HG03025 (cell line): Measurements from ENCODE around the gene POU6F1.
"Not testable (repeated sequence)": the region's sequence is repeated elsewhere in the genome, so short reads cannot be mapped to it uniquely, and the experiment has no call there.

Source experiments
- ATAC-seq: cut with Tn5 transposase; IDR thresholded peaks from one replicate; pipeline ENCODE4 v1.9.1; 2021; ENCODE audit warnings: mild to moderate bottlenecking, moderate library complexity; ENCODE audit not compliant: unreplicated experiment, low FRiP score

The POU6F1 gene, protein sequence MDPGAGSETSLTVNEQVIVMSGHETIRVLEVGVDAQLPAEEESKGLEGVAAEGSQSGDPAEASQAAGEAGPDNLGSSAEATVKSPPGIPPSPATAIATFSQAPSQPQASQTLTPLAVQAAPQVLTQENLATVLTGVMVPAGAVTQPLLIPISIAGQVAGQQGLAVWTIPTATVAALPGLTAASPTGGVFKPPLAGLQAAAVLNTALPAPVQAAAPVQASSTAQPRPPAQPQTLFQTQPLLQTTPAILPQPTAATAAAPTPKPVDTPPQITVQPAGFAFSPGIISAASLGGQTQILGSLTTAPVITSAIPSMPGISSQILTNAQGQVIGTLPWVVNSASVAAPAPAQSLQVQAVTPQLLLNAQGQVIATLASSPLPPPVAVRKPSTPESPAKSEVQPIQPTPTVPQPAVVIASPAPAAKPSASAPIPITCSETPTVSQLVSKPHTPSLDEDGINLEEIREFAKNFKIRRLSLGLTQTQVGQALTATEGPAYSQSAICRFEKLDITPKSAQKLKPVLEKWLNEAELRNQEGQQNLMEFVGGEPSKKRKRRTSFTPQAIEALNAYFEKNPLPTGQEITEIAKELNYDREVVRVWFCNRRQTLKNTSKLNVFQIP

GRCh38 chr12:51217968-51218606 is at the start of gene POU6F1:
Gene POU6F1, minus strand, starts transcription at chr12:51218062. Its CDS starts 11,226 bp downstream, at chr12:51206836.
- peak; percentile 51 for ATAC-seq

DNA sequence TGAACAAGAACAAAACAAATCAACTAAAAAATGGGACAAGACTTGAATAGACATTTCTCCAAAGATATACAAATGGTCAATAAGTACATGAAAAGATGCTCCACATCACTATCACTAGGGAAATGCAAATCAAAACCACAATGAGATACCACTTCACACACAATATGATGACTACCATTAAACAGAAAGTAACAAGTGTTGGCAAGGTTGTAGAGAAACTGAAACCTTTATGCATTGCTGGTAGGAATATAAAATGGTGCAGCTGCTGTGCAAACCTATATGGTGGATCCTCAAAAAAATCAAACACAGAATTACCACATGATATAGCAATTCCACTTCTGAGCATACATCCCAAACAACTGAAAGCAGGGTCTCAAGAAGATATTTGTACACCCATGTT is 47.2 kb upstream of the POU6F1 start:
- ATAC-seq = no peak

GRCh38 chr12:51264297-51264696 is 46.4 kb upstream of the POU6F1 start:
- no peak for ATAC-seq

- no peak for ATAC-seq
Observed at GRCh38 chr12:51263341-51263740, 45.5 kb upstream of the POU6F1 start.

GRCh38 chr12:51262758-51263177 is 44.9 kb upstream of the POU6F1 start:
- no peak for ATAC-seq

DNA sequence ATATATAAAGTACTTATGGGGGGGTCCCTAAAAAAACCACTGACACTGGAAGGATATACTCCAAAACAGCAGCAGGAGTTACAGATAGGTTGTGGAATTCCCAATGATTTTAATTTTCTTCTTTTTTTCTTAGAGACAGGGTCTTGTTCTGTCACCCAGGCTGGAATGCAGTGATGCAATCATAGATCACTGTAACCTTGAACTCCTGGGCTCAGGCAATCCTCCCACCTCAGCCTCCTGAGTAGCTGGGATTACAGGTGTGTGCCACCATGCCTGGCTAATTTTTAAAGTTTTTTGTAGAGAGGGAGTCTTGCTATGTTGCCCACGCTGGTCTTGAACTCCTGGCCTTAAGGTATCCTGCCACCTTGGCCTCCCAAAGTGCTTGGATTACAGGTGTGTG is 41.7 kb upstream of the POU6F1 start:
- not testable (repeated sequence) for ATAC-seq

GRCh38 chr12:51254536-51254935 is 36.7 kb upstream of the POU6F1 start:
- ATAC-seq = no peak

DNA sequence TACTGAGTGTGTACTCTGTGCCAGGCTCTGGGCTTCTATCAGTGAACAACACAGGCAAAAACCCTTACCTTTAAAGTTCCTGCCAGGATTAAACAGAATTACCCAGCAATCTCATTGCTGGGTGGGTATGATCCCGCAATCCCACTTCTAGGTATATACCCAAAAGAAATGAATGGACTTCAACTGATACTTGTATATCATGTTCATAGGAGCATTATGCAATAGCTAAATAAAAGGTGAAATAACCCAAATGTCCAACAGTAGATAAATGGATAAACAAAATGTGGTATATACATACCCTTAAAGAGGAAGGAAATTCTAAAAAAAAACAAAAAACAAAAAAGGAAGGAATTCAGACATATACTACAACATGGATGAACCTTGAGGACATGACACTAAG is 35.4 kb upstream of the POU6F1 start:
- no peak for ATAC-seq

GRCh38 chr12:51247523-51248206 is 29.8 kb upstream of the POU6F1 start:
- no peak for ATAC-seq

GRCh38 chr12:51246254-51246853 is 28.5 kb upstream of the POU6F1 start:
- no peak for ATAC-seq

DNA sequence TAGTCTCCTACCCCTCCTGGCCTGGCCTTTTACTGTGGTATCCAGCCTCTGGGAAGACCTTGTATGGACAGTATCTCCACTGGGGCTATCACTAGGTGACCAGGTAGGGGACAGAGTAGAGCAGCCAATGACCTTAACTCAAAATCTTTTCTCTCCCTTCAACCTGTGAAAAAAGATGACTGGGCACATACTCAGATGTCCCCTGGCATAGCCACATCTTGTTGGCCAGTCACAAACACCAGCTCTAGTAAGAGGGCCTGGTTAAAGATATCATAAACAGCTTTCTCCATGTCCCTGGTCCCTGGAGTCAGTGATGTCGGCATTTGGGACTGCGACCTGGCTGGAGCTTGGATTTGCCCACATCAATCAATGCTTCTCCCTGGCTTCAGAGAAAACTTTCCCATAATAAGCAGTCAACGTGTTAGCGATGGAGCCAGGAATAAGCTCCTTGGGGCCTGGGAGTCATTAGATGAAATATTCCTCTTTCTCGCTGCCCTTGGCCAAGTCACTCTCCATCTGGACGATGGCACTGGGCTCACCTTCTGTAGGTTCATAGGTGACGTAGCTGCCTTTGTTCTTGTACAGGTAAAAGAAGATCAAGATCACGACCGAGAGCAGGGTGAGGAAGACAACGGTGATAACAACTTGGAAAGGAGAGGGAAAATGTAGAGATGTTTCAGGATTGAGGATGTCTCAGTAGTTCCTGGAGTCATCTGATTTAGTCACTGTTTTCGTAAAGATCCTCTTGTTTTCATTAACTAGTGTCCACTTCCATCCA is 27.8 kb upstream of the POU6F1 start:
- ATAC-seq = no peak

- ATAC-seq = no peak
Observed at GRCh38 chr12:51244269-51244668, 26.4 kb upstream of the POU6F1 start.

DNA sequence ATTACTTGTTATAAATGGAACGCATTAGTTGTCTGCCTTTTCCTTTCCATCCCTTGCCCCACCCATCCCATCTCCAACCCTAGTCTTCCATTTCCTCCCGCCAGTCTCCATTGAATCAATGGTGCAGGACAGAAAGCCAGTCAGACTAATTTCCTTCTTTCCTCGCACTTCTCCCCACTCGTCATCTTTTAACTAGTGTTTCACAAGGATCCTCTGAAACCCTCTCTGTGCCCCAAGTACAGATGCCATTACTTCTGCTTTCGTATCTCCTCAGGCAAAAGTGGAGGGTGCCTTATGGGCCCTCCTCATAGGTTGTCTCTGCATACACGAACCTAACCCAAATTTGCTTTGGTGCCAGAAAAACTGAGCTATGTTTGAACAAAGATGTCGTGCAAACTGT is 25.0 kb upstream of the POU6F1 start:
- no peak for ATAC-seq

- ATAC-seq = no peak
Observed at GRCh38 chr12:51242120-51242519, 24.3 kb upstream of the POU6F1 start.

GRCh38 chr12:51240971-51241370 is 23.1 kb upstream of the POU6F1 start:
- ATAC-seq = no peak

- peak; percentile 89 for ATAC-seq
Observed at GRCh38 chr12:51238510-51239334, 20.9 kb upstream of the POU6F1 start, which contains the start of gene DAZAP2. Gene DAZAP2, plus strand, starts transcription at chr12:51238826. Its CDS starts 82 bp downstream, at chr12:51238908.

DNA sequence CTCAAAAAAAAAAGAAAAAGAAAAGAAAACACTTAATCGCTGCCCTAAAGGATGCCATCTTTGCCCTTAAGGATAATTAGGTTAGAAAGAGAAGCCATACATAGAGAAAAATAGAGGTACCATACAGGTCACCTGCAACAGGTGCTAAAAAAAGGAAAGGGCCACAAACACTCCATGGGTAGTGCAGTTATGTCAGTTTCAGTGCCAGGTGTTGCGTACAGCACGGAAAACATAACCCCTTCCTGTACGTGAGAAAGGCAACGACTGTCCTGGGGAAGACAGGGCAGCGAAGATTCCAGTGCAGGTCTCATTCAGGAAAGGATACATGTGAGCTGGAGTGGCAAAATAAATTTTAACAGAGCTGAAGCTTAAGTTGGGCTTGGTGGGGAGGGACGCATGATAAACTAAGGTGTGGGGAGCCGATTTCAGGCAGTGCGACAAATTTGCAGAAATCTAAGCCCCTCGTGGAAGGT is 20.2 kb upstream of the POU6F1 start:
- peak; percentile 7 for ATAC-seq

DNA sequence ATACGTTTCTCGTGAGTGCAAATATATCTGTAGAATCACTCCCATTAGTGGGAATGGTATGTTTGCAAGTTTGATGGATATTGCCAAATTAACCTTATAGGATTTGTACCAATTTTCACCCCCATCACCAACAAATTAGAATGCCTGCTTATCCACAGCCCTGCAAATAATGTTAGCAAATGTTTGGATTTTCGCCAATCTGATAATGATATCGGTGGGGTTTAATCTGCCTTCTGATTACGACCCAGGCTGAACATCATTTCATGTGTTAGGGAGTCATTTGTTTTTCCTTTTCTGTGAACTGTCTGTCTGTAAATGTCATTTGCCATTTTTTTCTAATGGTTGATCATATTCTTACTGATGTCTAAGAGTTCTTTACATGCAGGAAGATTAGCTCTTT is 16.7 kb upstream of the POU6F1 start:
- no peak for ATAC-seq

DNA sequence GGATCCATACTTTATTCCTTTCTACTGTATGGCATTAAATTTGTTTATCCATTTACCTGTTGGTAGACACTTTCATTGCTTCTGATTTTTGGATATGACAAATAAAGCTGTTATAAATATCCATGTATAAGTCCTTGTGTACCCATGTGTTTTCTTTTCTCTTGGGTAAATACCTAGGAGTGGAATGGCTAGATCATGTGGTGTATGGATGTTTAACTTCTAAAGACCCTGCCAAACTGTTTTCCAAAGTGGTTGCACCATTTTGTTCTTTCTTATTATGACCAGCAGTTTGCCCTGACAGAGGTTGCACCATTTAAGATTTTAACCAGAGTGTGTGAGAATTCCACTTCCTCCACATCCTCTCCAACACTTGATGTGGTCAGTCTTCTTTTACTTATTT is 14.8 kb upstream of the POU6F1 start:
- no peak for ATAC-seq
